Tongue (tissue), 2 donors: ENCODE measurements around the gene OR5C1. TPM values are rescaled to one million over a fixed set of nuclear protein-coding genes. Genes with fewer than 3 reads are reported as not detected.
"Not testable (repeated sequence)": the region's sequence is repeated elsewhere in the genome, so short reads cannot be mapped to it uniquely, and the experiment has no call there.

Experiments
- DNase-seq: peaks from one replicate; pipeline ENCODE4 v3.0.0-alpha.2; 2015
- total RNA-seq: library from RNA; depleted of rRNA; stranded (reverse); fragments of >200 nt; gene quantifications from one replicate; pipeline ENCODE4 v1.2.3, GENCODE V29; 2014

The OR5C1 gene
- total RNA-seq, 1 donor from 2014 or later, result not detected

GRCh38 chr9:122810306-122810946 is 21.7 kb downstream of the OR5C1 start:
- DNase-seq, result peak; percentile 92

- DNase-seq, result no peak
Measured at GRCh38 chr9:122812736-122813135, 24.0 kb downstream of the OR5C1 start.

GRCh38 chr9:122814545-122814944 is 25.8 kb downstream of the OR5C1 start:
- no peak for DNase-seq

- no peak for DNase-seq
Measured at GRCh38 chr9:122815544-122815943, 26.8 kb downstream of the OR5C1 start.

DNA sequence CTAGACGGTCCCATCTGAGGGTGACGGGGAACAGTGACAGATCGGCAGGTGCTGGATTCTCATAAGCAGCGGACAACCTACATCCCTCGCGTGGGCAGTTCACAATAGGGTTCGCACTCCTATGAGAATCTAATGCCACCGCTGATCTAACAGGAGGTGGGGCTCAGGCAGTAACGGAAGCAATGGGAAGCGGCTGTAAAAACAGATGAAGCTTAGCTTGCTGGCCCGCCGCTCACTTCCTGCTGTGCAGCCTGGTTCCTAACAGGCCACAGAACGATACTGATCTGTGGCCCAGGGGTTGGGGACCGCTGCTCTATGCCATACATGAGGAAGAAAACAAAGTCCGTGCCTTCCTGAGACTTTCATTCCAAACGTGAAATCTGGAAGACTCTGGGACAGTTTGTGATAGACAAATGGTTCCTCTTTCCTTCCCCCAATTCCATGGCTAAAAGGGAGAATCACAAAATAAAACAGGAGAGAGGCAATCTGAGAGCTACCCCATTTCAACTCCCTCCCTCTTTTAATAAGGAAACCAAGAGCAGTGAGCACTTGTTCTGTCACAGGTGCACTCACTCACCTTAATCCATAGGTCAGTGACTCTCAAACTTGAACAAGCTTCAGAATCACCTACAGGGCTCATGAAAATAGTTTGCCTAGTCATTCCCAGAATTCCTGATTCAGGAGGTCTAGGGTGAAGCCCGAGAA is 27.6 kb downstream of the OR5C1 start:
- no peak for DNase-seq

- no peak for DNase-seq
Measured at GRCh38 chr9:122819326-122819725, 30.6 kb downstream of the OR5C1 start.

GRCh38 chr9:122819791-122820489 is 31.2 kb downstream of the OR5C1 start:
- no peak for DNase-seq

GRCh38 chr9:122820490-122820845 is 31.7 kb downstream of the OR5C1 start:
- no peak for DNase-seq

GRCh38 chr9:122821278-122821943 is 32.7 kb downstream of the OR5C1 start:
- DNase-seq, result no peak

DNA sequence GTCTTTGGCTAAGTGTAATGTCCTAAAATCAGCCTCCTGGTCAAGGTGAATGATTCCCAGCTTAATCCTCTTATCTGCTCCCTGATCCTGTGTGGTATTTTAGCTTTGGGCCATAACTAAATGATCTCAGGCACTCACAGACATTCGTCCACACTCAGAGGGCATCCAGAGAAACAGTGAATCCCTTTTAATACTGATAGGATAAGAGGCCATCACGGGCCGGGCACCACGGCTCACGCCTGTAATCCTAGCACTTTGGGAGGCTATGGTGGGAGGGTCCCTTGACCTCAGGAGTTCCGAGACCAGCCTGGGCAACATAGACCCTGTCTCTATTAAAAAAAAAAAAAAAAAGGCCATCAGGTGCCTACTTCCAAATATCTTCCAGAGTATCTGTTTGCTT is 33.3 kb downstream of the OR5C1 start:
- DNase-seq, result no peak

- no peak for DNase-seq
Measured at GRCh38 chr9:122822938-122823337, 34.2 kb downstream of the OR5C1 start.

- DNase-seq, result no peak
Measured at GRCh38 chr9:122827761-122828093, 39.0 kb downstream of the OR5C1 start.

- DNase-seq, result not testable (repeated sequence)
Measured at GRCh38 chr9:122828965-122829284, 40.2 kb downstream of the OR5C1 start.

- no peak for DNase-seq
Measured at GRCh38 chr9:122832194-122832593, 43.5 kb downstream of the OR5C1 start.

DNA sequence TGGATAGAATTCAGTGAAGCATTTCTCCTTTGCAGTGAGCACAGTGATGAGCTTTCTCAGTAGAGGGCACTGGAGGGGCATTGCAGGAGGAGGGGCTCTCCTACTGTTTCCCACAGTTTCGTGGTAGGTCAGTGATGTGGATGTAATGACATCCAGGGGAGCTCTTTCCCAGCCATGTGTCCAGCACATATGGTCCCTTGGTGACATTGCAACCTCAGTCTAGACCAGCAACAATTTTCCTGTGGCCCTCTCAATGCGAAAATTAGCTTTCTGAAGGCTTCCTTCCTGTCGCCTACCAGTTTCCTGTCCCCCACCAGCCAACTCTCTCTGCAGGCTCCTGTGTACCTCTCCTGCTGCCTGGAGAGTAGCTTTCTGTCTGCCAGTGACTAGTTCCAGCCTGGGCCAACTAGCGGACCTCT is 46.6 kb downstream of the OR5C1 start:
- DNase-seq, result no peak

DNA sequence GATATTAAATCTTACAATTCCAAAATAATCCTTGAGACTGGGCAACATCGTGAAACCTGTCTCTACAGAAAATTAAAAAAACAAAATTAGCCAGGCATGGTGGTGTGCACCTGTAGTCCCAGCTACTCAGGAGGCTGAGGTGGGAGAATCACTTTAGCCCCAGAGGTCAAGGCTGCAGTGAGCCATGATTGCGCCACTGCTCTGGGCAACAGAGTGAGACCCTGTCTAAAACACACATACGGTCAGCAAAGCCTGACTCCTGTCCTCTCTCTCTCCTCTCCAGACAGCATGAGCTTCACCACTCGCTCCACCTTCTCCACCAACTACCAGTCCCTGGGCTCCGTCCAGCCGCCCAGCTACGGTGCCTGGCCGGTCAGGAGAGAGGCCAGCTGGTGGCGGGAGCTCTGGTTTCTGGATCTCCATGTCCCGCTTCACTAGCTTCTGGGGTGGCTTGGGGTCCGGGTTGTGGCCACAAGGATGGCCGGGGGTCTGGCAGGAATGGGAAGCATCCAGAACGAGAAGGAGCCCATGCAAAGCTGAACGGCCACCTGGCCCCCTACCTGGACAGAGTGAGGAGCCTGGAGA is 48.6 kb downstream of the OR5C1 start:
- no peak for DNase-seq

- DNase-seq, result not testable (repeated sequence)
Measured at GRCh38 chr9:122838441-122838840, 49.7 kb downstream of the OR5C1 start.

Other genes with a start within 250 kb of the OR5C1 start
- gene OR1N2, start 235.8 kb upstream of the OR5C1 start, total RNA-seq, result not detected
- gene OR1L8, start 205.5 kb upstream of the OR5C1 start, total RNA-seq, result not detected
- gene OR1Q1, start 174.2 kb upstream of the OR5C1 start, total RNA-seq, result not detected
- not detected for gene OR1B1, start 131.3 kb upstream of the OR5C1 start, total RNA-seq
- not detected for gene OR1L1, start 127.2 kb upstream of the OR5C1 start, total RNA-seq
- gene OR1L3, start 113.8 kb upstream of the OR5C1 start, total RNA-seq, result not detected
- not detected for gene OR1L4, start 64.9 kb upstream of the OR5C1 start, total RNA-seq
- gene OR1L6, start 46.6 kb upstream of the OR5C1 start, total RNA-seq, result not detected
- gene OR1K1, start 11.2 kb downstream of the OR5C1 start, total RNA-seq, result not detected
- 28.8 TPM for gene PDCL, start 39.7 kb downstream of the OR5C1 start, total RNA-seq
- 55.4 TPM for gene RC3H2, start 116.4 kb downstream of the OR5C1 start, total RNA-seq
- 19.2 TPM for gene ZBTB6, start 124.4 kb downstream of the OR5C1 start, total RNA-seq
- 8.4 TPM for gene ZBTB26, start 142.6 kb downstream of the OR5C1 start, total RNA-seq
- gene RABGAP1, start 152.1 kb downstream of the OR5C1 start, total RNA-seq, result 83.2 TPM
- gene GPR21, start 244.7 kb downstream of the OR5C1 start, total RNA-seq, result 2.6 TPM